Measurements from ENCODE around the gene LRRC27. TPM values are rescaled to one million over a fixed set of nuclear protein-coding genes. Genes with fewer than 3 reads are reported as not detected.

LRRC27 gene
- total RNA-seq, 2 donors from 2014 or later: 11.4 to 22.9 TPM

DNA sequence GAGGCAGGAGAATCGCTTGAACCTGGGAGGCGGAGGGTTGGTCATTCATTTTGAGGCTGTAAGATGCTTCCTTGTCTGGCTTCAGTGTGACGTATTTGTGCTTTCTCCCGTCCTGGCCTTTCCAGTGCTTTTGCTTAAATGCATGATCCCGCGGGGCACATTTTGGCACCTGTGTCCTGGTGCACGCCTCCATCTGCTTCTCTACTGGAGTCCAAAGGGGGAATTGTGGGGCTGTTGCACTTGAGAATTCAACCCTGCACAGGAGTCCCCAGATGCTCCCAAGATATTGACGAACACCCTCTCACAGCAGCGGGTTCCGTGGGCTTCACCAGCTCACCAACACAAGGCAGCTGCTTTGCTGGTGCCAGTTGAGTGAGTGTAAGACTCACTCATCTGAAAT is 10.3 kb upstream of the LRRC27 start:
- no peaks in the 10 kb centered on the region for H3K27me3 ChIP-seq (replicated peaks; ENCODE audit: insufficient read depth)
- WGBS: 88% methylated on average over 10 of the region's 10 CpGs
- no peak for TF ChIP-seq POLR2AphosphoS5 (IDR thresholded peaks at IDR 0.05)
- no peak for TF ChIP-seq CTCF (IDR thresholded peaks at IDR 0.05)
- no peak for TF ChIP-seq POLR2A (IDR thresholded peaks at IDR 0.05)
- H3K4me3 ChIP-seq: no peak overlapping the region
- no peak for DNase-seq (ENCODE audit: low spot score)
- no peaks in the 10 kb centered on the region for H3K4me1 ChIP-seq (replicated peaks)
- intact Hi-C loops (cut with DNase I): no loop called here
- H3K27ac ChIP-seq: no peak overlapping the region
- H3K36me3 ChIP-seq: no peaks in the 10 kb centered on the region
- no peaks in the 10 kb centered on the region for H3K9me3 ChIP-seq

DNA sequence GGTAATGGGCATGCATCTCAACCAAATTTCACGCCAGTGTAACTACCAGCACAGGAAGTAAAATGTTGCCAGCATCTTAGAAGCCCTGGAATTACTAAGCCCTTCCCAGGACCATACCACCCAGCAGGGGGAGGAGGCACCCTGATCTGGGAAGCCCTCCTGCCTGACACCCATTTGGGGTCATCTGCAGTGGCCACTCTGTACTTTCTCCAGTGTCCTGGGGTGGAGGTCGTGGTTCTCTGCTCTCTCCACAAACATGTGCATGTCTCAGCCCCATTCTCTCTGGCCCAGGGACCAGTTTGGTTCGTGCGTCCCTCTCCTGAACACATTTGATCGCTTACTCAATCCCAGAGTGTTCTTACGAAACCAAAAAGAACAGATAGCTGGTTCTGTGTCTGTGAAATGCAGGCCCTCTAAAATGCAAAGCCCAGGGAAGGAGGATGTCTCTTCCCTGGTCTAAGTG is 9.4 kb upstream of the LRRC27 start:
- no peaks in the 10 kb centered on the region for H3K27me3 ChIP-seq (replicated peaks; ENCODE audit: insufficient read depth)
- H3K4me3 ChIP-seq: no peak overlapping the region
- no peaks in the 10 kb centered on the region for H3K4me1 ChIP-seq (replicated peaks)
- no peak overlapping the region for H3K27ac ChIP-seq
- no peak for DNase-seq (ENCODE audit: low spot score)
- no peaks in the 10 kb centered on the region for H3K9me3 ChIP-seq
- 79% methylated on average over 6 of the region's 6 CpGs for WGBS
- intact Hi-C loops (cut with DNase I): no loop called here
- TF ChIP-seq POLR2A (IDR thresholded peaks at IDR 0.05) (no peak), CTCF (IDR thresholded peaks at IDR 0.05) (no peak), POLR2AphosphoS5 (IDR thresholded peaks at IDR 0.05) (no peak)
- no peaks in the 10 kb centered on the region for H3K36me3 ChIP-seq

- intact Hi-C loops (cut with DNase I): no loop called here
- H3K27me3 ChIP-seq (replicated peaks; ENCODE audit: insufficient read depth): no peaks in the 10 kb centered on the region
- 88% methylated on average over 1 of the region's 1 CpG for WGBS
- H3K4me1 ChIP-seq (replicated peaks): no peaks in the 10 kb centered on the region
- H3K4me3 ChIP-seq: no peak overlapping the region
- no peak for TF ChIP-seq POLR2A (IDR thresholded peaks at IDR 0.05)
- TF ChIP-seq CTCF (IDR thresholded peaks at IDR 0.05): no peak
- no peak for TF ChIP-seq POLR2AphosphoS5 (IDR thresholded peaks at IDR 0.05)
- H3K9me3 ChIP-seq: no peaks in the 10 kb centered on the region
- no peaks in the 10 kb centered on the region for H3K36me3 ChIP-seq
- no peak for DNase-seq (ENCODE audit: low spot score)
- H3K27ac ChIP-seq: no peak overlapping the region
Observed at GRCh38 chr10:132324186-132324585, 7.8 kb upstream of the LRRC27 start.

- Histone ChIP-seq H3K36me3 (no peaks in the 10 kb centered on the region), H3K9me3 (no peaks in the 10 kb centered on the region), H3K27me3 (replicated peaks; ENCODE audit: insufficient read depth) (no peaks in the 10 kb centered on the region), H3K4me3 (no peak overlapping the region), H3K27ac (no peak overlapping the region), H3K4me1 (replicated peaks) (no peaks in the 10 kb centered on the region)
- intact Hi-C loops (cut with DNase I): no loop called here
- no peak for DNase-seq (ENCODE audit: low spot score)
- no peak for TF ChIP-seq CTCF (IDR thresholded peaks at IDR 0.05)
- 85% methylated on average over 11 of the region's 11 CpGs for WGBS
Observed at GRCh38 chr10:132326344-132326889, 5.6 kb upstream of the LRRC27 start.

GRCh38 chr10:132326925-132327324 is 5.1 kb upstream of the LRRC27 start:
- WGBS: 81% methylated on average over 4 of the region's 4 CpGs
- no peak for TF ChIP-seq POLR2A (IDR thresholded peaks at IDR 0.05)
- no peak for TF ChIP-seq POLR2AphosphoS5 (IDR thresholded peaks at IDR 0.05)
- TF ChIP-seq CTCF (IDR thresholded peaks at IDR 0.05): no peak
- Histone ChIP-seq H3K4me3 (no peak overlapping the region), H3K27me3 (replicated peaks; ENCODE audit: insufficient read depth) (no peaks in the 10 kb centered on the region), H3K27ac (no peak overlapping the region), H3K36me3 (no peaks in the 10 kb centered on the region), H3K9me3 (no peaks in the 10 kb centered on the region), H3K4me1 (replicated peaks) (no peaks in the 10 kb centered on the region)
- intact Hi-C loops (cut with DNase I): no loop called here
- no peak for DNase-seq (ENCODE audit: low spot score)

All from prostate gland (tissue), 2 donors.